ENCODE results near the gene GADD45GIP1. TPM values are rescaled to one million over a fixed set of nuclear protein-coding genes. Genes with fewer than 3 reads are reported as not detected.
A peak's percentile ranks its signal among the peaks of the same experiment; 100 is the strongest.

Gene GADD45GIP1
- total and polyA plus RNA-seq, 8 donors = 14.7 to 35.2 (median 25.5) TPM

GRCh38 chr19:12939975-12940423 is 17.0 kb downstream of the GADD45GIP1 start:
- H3K4me3 ChIP-seq = peak overlapping the region; percentile 89 to 100
- DNase-seq = no peak
- no peak for ATAC-seq
- no peak for TF ChIP-seq CTCF (IDR thresholded peaks at IDR 0.05)
- peaks cover 31 to 74% of the 10 kb centered on the region in 2 donors for H3K4me1 ChIP-seq
- H3K9me3 ChIP-seq = no peaks in the 10 kb centered on the region
- H3K36me3 ChIP-seq = peaks cover 4 to 59% of the 10 kb centered on the region in 2 donors
- peak overlapping the region in 1 of 2 donors; percentile 93 for H3K27ac ChIP-seq
- intact Hi-C loops (cut with DNase I) = no loop called here
- no peaks in the 10 kb centered on the region for H3K27me3 ChIP-seq

- peak in 1 of 2 donors; percentile 9 for TF ChIP-seq CTCF (IDR thresholded peaks at IDR 0.05)
- Histone ChIP-seq H3K4me1 (peaks cover 31 to 67% of the 10 kb centered on the region in 2 donors), H3K4me3 (peak overlapping the region; percentile 89 to 100), H3K27ac (peak overlapping the region; percentile 87 to 93), H3K9me3 (no peaks in the 10 kb centered on the region), H3K36me3 (peaks cover 4 to 49% of the 10 kb centered on the region in 2 donors), H3K27me3 (no peaks in the 10 kb centered on the region)
- DNase-seq = no peak
- peak; percentile 25 for ATAC-seq
- intact Hi-C loops (cut with DNase I) = no loop called here
Observed at GRCh38 chr19:12938779-12939601, 18.0 kb downstream of the GADD45GIP1 start.

- Histone ChIP-seq H3K4me3 (peak within 1 kb of the TSS; percentile 89 to 100), H3K9me3 (no peaks in the 10 kb centered on the region), H3K4me1 (peaks cover 28 to 61% of the 10 kb centered on the region in 2 donors), H3K27ac (peak within 1 kb of the TSS; percentile 87 to 93), H3K36me3 (peaks cover 4 to 41% of the 10 kb centered on the region in 2 donors), H3K27me3 (no peaks in the 10 kb centered on the region)
- peak; percentile 89 for ATAC-seq
- no peak for TF ChIP-seq CTCF (IDR thresholded peaks at IDR 0.05)
- intact Hi-C loops (cut with DNase I) = no loop called here
- peak; percentile 98 to 99 (median 99) for DNase-seq
Observed at GRCh38 chr19:12937927-12938778, 18.9 kb downstream of the GADD45GIP1 start, which contains the start of gene CALR. Gene CALR, plus strand, starts transcription at chr19:12938609. Its CDS starts 71 bp downstream, at chr19:12938680.

GRCh38 chr19:12937093-12937926 is 19.7 kb downstream of the GADD45GIP1 start:
- intact Hi-C loops (cut with DNase I) = no loop called here
- DNase-seq (peak in 1 of 4 donors; percentile 73), ATAC-seq (no peak)
- no peaks in the 10 kb centered on the region for H3K9me3 ChIP-seq
- peaks cover 4 to 32% of the 10 kb centered on the region in 2 donors for H3K36me3 ChIP-seq
- H3K4me3 ChIP-seq = peak overlapping the region; percentile 89 to 100
- peak overlapping the region; percentile 76 to 93 for H3K27ac ChIP-seq
- peaks cover 34 to 61% of the 10 kb centered on the region in 2 donors for H3K4me1 ChIP-seq
- no peaks in the 10 kb centered on the region for H3K27me3 ChIP-seq
- no peak for TF ChIP-seq CTCF (IDR thresholded peaks at IDR 0.05)

All from left lung (tissue), 10 donors.